ENCODE measurements around the gene CORIN.

CORIN gene

GRCh38 chr4:47650584-47651130 is 187.2 kb downstream of the CORIN start:
- no peak for ATAC-seq (ENCODE audit: insufficient read depth, low read depth)
- TF ChIP-seq CTCF (IDR thresholded peaks at IDR 0.05; ENCODE audit: borderline replicate concordance, extremely low read depth, low read length, poor library complexity, severe bottlenecking) (no peak), EZH2 (IDR thresholded peaks at IDR 0.05; ENCODE audit: borderline replicate concordance, low read depth, low read length, severe bottlenecking) (no peak)

DNA sequence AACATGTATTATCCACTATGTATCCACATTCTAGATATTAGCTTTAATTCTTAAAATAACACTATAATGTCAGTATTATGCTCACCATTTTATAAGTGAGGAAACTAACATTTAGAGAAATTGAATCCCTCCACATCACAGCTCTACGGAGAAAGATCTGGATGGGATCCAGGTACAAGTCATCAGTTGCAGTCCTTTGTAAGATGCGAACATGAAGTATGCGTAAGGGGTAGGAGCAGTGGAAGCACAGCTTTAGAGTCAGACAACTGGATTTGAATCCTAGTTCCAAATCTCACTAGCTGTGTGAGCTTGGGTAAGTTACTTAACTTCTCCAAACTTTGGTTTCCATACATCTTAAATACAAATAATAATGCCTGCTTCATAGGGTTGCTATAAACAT is 190.3 kb downstream of the CORIN start:
- Histone ChIP-seq H3K9ac (ENCODE audit: low read depth, low read length) (no peak overlapping the region), H3K9me3 (ENCODE audit: insufficient read depth, low read length, severe bottlenecking) (no peaks in the 10 kb centered on the region), H3K4me1 (ENCODE audit: insufficient read depth, low read length) (no peaks in the 10 kb centered on the region), H3K27ac (ENCODE audit: low read length) (no peak overlapping the region), H3K79me2 (ENCODE audit: insufficient read depth, low read length) (no peaks in the 10 kb centered on the region), H3K27me3 (ENCODE audit: insufficient read depth, low read length, poor library complexity) (no peaks in the 10 kb centered on the region), H3K4me2 (ENCODE audit: insufficient read depth, low read length) (no peak overlapping the region), H3K36me3 (ENCODE audit: insufficient read depth, low read length) (no peaks in the 10 kb centered on the region), H2AFZ (ENCODE audit: low read depth, low read length) (no peak overlapping the region), H3K4me3 (ENCODE audit: low read depth in 1 of 2, low read length in 2 of 2) (no peak overlapping the region), H4K20me1 (ENCODE audit: insufficient read depth, low read length) (no peaks in the 10 kb centered on the region)
- DNase-seq, result no peak
- TF ChIP-seq EZH2 (IDR thresholded peaks at IDR 0.05; ENCODE audit: borderline replicate concordance, low read depth, low read length, severe bottlenecking) (no peak), CTCF (IDR thresholded peaks at IDR 0.05; ENCODE audit: borderline replicate concordance, extremely low read depth, low read length, poor library complexity, severe bottlenecking) (no peak)
- ATAC-seq (ENCODE audit: insufficient read depth, low read depth), result no peak

More at GRCh38 chr4:47650584-47651130, 187.2 kb downstream of the CORIN start:
- no peak for DNase-seq
- no peaks in the 10 kb centered on the region for H4K20me1 ChIP-seq (ENCODE audit: insufficient read depth, low read length)
- H3K36me3 ChIP-seq (ENCODE audit: insufficient read depth, low read length), result no peaks in the 10 kb centered on the region
- H2AFZ ChIP-seq (ENCODE audit: low read depth, low read length), result no peak overlapping the region
- H3K4me3 ChIP-seq (ENCODE audit: low read depth in 1 of 2, low read length in 2 of 2), result no peak overlapping the region
- H3K9me3 ChIP-seq (ENCODE audit: insufficient read depth, low read length, severe bottlenecking), result no peaks in the 10 kb centered on the region
- H3K9ac ChIP-seq (ENCODE audit: low read depth, low read length), result no peak overlapping the region
- no peaks in the 10 kb centered on the region for H3K27me3 ChIP-seq (ENCODE audit: insufficient read depth, low read length, poor library complexity)
- no peaks in the 10 kb centered on the region for H3K4me1 ChIP-seq (ENCODE audit: insufficient read depth, low read length)
- no peak overlapping the region for H3K4me2 ChIP-seq (ENCODE audit: insufficient read depth, low read length)
- H3K27ac ChIP-seq (ENCODE audit: low read length), result no peak overlapping the region
- no peaks in the 10 kb centered on the region for H3K79me2 ChIP-seq (ENCODE audit: insufficient read depth, low read length)

DNA sequence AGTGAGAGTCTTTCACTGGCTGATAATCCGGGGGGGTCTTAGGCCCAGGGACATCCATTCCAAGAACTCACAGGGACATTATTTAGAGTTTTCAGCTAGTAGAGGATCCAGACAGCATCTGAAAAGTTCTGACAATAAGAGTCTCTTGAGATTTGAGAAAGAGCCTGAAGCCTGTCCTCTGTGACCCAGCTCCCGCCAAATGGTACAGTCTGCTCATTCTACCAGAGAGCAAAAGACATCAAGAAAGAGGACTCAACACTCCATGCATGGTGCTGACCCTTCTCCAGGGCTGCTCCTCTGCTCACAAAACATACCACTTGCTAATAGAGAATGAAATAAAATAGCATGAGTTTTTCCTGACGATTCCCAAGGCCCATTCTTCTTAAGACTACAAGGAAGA is 190.8 kb downstream of the CORIN start:
- no peak overlapping the region for H3K4me2 ChIP-seq (ENCODE audit: insufficient read depth, low read length)
- no peak overlapping the region for H3K9ac ChIP-seq (ENCODE audit: low read depth, low read length)
- TF ChIP-seq CTCF (IDR thresholded peaks at IDR 0.05; ENCODE audit: borderline replicate concordance, extremely low read depth, low read length, poor library complexity, severe bottlenecking) (no peak), EZH2 (IDR thresholded peaks at IDR 0.05; ENCODE audit: borderline replicate concordance, low read depth, low read length, severe bottlenecking) (no peak)
- H3K79me2 ChIP-seq (ENCODE audit: insufficient read depth, low read length), result no peaks in the 10 kb centered on the region
- no peaks in the 10 kb centered on the region for H3K27me3 ChIP-seq (ENCODE audit: insufficient read depth, low read length, poor library complexity)
- no peak overlapping the region for H3K4me3 ChIP-seq (ENCODE audit: low read depth in 1 of 2, low read length in 2 of 2)
- H4K20me1 ChIP-seq (ENCODE audit: insufficient read depth, low read length), result no peaks in the 10 kb centered on the region
- H2AFZ ChIP-seq (ENCODE audit: low read depth, low read length), result no peak overlapping the region
- no peaks in the 10 kb centered on the region for H3K4me1 ChIP-seq (ENCODE audit: insufficient read depth, low read length)
- ATAC-seq (ENCODE audit: insufficient read depth, low read depth) (no peak), DNase-seq (no peak)
- no peaks in the 10 kb centered on the region for H3K9me3 ChIP-seq (ENCODE audit: insufficient read depth, low read length, severe bottlenecking)
- H3K36me3 ChIP-seq (ENCODE audit: insufficient read depth, low read length), result no peaks in the 10 kb centered on the region
- H3K27ac ChIP-seq (ENCODE audit: low read length), result no peak overlapping the region

GRCh38 chr4:47646372-47646771 is 191.5 kb downstream of the CORIN start:
- Histone ChIP-seq H4K20me1 (ENCODE audit: insufficient read depth, low read length) (no peaks in the 10 kb centered on the region), H3K79me2 (ENCODE audit: insufficient read depth, low read length) (no peaks in the 10 kb centered on the region), H3K9me3 (ENCODE audit: insufficient read depth, low read length, severe bottlenecking) (no peaks in the 10 kb centered on the region), H3K36me3 (ENCODE audit: insufficient read depth, low read length) (no peaks in the 10 kb centered on the region), H3K4me1 (ENCODE audit: insufficient read depth, low read length) (no peaks in the 10 kb centered on the region), H3K9ac (ENCODE audit: low read depth, low read length) (no peak overlapping the region), H3K27me3 (ENCODE audit: insufficient read depth, low read length, poor library complexity) (no peaks in the 10 kb centered on the region), H3K27ac (ENCODE audit: low read length) (no peak overlapping the region), H2AFZ (ENCODE audit: low read depth, low read length) (no peak overlapping the region), H3K4me3 (ENCODE audit: low read depth in 1 of 2, low read length in 2 of 2) (no peak overlapping the region), H3K4me2 (ENCODE audit: insufficient read depth, low read length) (no peak overlapping the region)
- DNase-seq (no peak), ATAC-seq (ENCODE audit: insufficient read depth, low read depth) (no peak)
- TF ChIP-seq CTCF (IDR thresholded peaks at IDR 0.05; ENCODE audit: borderline replicate concordance, extremely low read depth, low read length, poor library complexity, severe bottlenecking), result no peak
- no peak for TF ChIP-seq EZH2 (IDR thresholded peaks at IDR 0.05; ENCODE audit: borderline replicate concordance, low read depth, low read length, severe bottlenecking)

Measured in DND-41 (cell line).